ENCODE results near the gene MTRF1.

The MTRF1 gene

DNA sequence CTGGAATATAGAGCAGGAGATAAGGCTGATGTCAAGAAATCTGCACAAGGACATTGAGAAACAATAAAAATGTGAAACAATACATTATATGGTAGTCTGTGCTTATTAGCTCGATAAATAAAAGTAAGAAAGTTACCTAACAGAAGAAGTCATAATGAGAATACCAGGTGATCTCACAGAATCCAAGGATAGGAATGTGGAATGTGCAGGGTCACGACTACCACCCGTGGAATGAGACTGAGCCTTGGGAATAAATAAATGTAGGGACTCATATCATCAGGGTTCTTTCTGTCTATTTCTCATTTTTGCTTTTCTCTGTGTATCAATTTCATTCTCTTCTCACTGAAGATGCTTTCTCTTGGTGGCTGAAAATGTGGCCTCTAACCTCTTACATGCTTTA is 43.0 kb downstream of the MTRF1 start:
- H3K9me3 Mint-ChIP-seq = no peaks in the 10 kb centered on the region
- no peak overlapping the region for H3K27ac Mint-ChIP-seq
- no peaks in the 10 kb centered on the region for H3K4me1 Mint-ChIP-seq (ENCODE audit: low read depth)
- H3K36me3 Mint-ChIP-seq (ENCODE audit: low read depth) = peaks cover 59% of the 10 kb centered on the region
- no peak overlapping the region for H3K4me3 Mint-ChIP-seq
- no peaks in the 10 kb centered on the region for H3K27me3 Mint-ChIP-seq
- no peak for DNase-seq

DNA sequence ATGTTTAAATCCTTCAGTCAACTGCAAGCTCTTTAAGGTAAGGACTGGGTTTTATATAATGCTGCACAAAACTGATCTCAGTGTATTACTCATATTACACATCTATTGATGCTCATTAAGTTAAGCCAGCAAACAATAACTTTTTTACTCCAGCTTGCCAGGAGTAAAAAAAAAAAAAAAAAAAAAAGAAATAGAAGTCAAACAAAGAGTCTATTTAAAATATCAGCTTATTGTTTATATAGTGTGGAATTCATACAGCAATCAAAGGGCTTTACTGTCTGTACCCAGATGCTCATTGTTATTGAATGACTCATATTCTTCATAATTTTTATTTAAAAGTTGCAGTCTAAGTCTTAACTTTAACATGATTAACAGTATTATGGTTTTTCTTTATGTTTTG is 47.2 kb downstream of the MTRF1 start:
- Mint-ChIP-seq H3K27me3 (no peaks in the 10 kb centered on the region), H3K36me3 (ENCODE audit: low read depth) (peaks cover 46% of the 10 kb centered on the region), H3K9me3 (peaks cover 2% of the 10 kb centered on the region), H3K4me3 (no peak overlapping the region), H3K4me1 (ENCODE audit: low read depth) (no peaks in the 10 kb centered on the region), H3K27ac (no peak overlapping the region)
- no peak for DNase-seq

DNA sequence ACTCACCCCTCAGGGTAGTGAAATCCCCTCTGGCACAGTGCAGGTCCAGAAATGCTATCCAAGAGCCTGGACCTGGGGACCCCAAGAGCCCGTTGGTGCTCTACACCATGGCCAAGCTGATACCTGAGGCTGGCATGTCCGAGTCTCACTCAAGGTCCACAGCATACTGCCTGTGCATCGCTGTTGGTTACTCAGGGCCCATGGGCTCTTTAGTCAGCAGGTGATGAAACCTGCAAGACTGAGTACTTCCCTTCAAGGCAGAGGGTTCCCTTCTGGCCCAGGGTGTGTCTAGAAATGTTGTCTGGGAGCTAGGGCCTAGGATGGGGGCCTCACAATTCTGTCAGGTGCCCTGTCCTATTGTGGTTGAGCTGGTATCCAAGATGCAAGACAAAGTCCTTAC is 49.5 kb downstream of the MTRF1 start:
- Mint-ChIP-seq H3K9me3 (peaks cover 15% of the 10 kb centered on the region), H3K27ac (no peak overlapping the region)
- DNase-seq = no peak

DNA sequence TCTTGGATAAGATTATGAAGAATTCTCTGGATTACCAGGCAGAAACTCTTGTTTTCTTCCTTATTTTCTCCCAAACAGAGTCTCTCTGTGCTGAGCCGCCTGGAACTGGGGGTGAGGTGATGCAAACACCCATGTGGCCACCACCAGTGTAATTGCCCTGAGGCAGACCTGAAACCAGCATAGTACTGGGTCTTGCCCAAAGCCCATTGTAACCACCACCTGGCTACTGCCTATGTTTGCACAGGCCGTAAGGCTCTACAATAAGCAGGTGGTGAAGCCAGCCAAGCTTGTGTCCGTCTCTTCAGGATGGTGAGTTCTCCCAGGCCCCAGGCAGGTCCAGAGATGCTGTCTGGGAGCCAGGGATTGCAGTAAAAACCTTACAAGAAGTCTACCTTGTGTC is 50.1 kb downstream of the MTRF1 start:
- no peaks in the 10 kb centered on the region for H3K27me3 Mint-ChIP-seq
- H3K36me3 Mint-ChIP-seq (ENCODE audit: low read depth) = peaks cover 27% of the 10 kb centered on the region
- no peaks in the 10 kb centered on the region for H3K4me1 Mint-ChIP-seq (ENCODE audit: low read depth)
- H3K9me3 Mint-ChIP-seq = peaks cover 16% of the 10 kb centered on the region
- no peak overlapping the region for H3K27ac Mint-ChIP-seq
- no peak overlapping the region for H3K4me3 Mint-ChIP-seq
- DNase-seq = no peak

More for the DNA sequence above, 49.5 kb downstream of the MTRF1 start:
- Mint-ChIP-seq H3K4me1 (ENCODE audit: low read depth) (no peaks in the 10 kb centered on the region), H3K27me3 (no peaks in the 10 kb centered on the region), H3K4me3 (no peak overlapping the region), H3K36me3 (ENCODE audit: low read depth) (peaks cover 31% of the 10 kb centered on the region)

DNA sequence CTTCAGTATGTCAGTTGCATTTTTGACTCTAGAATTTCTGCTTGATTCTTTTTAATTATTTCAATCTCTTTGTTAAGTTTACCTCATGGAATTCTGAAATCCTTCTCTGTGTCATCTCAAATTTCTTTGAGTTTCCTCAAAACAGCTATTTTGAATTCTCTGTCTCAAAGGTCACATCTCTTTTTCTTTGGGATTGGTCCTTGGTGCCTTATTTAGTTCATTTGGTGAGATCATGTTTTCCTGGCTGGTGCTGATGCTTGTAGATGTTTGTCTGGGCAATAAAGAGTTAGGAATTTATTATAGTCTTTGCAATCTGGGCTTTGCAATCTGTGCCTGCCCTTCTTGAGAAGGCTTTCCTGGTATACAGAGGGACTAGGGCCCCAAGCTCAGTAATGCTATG is 50.5 kb downstream of the MTRF1 start:
- Mint-ChIP-seq H3K36me3 (ENCODE audit: low read depth) (peaks cover 25% of the 10 kb centered on the region), H3K27ac (no peak overlapping the region), H3K4me3 (no peak overlapping the region), H3K4me1 (ENCODE audit: low read depth) (no peaks in the 10 kb centered on the region), H3K27me3 (no peaks in the 10 kb centered on the region), H3K9me3 (peaks cover 19% of the 10 kb centered on the region)
- DNase-seq = no peak

DNA sequence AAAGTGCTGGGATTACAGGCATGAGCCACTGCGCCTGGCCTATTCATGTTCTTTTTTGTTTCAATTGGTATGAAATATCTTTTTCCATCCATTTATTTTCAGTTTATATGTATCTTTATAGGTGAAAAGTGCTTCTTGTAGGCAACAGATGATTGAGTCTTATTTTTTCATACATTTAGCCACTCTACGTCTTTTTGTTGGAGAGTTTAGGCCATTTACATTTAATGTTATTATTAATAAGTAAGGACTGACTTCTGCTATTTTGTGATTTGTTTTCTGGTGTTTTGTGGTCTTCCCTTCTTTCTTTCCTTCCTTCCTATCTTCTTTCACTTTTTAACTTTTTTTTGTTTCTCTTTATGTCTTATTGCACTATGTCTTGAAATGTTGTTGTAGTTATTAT is 52.3 kb downstream of the MTRF1 start:
- Mint-ChIP-seq H3K27me3 (no peaks in the 10 kb centered on the region), H3K4me1 (ENCODE audit: low read depth) (no peaks in the 10 kb centered on the region), H3K36me3 (ENCODE audit: low read depth) (peaks cover 19% of the 10 kb centered on the region), H3K27ac (no peak overlapping the region), H3K9me3 (peaks cover 22% of the 10 kb centered on the region), H3K4me3 (no peak overlapping the region)
- no peak for DNase-seq

DNA sequence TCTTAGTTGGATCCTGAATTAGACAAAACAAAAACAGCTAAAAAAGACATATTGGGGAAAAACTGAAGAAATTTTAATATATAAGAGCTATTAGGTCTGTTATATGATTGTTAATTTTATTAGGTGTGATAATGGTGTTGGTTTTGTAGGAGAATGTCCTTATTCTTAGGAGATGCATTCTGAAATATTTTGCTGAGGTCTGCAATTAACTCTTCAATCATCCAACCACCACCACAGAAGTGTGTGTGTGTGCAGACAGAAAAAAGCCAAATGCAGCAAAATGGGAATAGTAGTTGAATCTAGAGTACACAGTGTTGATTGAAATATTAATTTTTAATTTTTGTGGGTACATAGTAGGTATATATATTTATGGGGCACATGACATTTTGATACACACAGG is 56.9 kb downstream of the MTRF1 start:
- H3K27me3 Mint-ChIP-seq = no peaks in the 10 kb centered on the region
- DNase-seq = no peak
- peaks cover 2% of the 10 kb centered on the region for H3K36me3 Mint-ChIP-seq (ENCODE audit: low read depth)
- no peak overlapping the region for H3K4me3 Mint-ChIP-seq
- H3K4me1 Mint-ChIP-seq (ENCODE audit: low read depth) = no peaks in the 10 kb centered on the region
- H3K9me3 Mint-ChIP-seq = peaks cover 22% of the 10 kb centered on the region
- no peak overlapping the region for H3K27ac Mint-ChIP-seq

DNA sequence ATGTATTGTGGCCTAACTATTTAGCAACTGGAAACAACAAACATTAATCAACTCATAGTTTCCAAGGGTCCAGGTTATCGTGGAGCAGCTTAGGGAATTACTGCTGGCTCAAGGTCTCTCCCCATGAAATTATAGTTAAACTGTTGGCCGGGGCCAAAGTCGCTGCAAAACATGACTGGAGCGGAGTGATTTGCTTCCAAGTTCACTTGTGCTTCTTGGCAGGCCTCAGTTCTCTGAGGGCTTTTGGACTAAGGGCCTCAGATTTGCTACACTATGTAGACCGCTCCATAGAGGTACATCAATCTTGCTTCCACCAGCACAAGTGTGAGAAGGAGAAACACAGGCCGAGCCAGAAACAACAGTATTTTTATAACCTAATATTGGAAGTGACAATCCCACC is 59.6 kb downstream of the MTRF1 start:
- H3K36me3 Mint-ChIP-seq (ENCODE audit: low read depth) = no peaks in the 10 kb centered on the region
- H3K9me3 Mint-ChIP-seq = peaks cover 6% of the 10 kb centered on the region

DNA sequence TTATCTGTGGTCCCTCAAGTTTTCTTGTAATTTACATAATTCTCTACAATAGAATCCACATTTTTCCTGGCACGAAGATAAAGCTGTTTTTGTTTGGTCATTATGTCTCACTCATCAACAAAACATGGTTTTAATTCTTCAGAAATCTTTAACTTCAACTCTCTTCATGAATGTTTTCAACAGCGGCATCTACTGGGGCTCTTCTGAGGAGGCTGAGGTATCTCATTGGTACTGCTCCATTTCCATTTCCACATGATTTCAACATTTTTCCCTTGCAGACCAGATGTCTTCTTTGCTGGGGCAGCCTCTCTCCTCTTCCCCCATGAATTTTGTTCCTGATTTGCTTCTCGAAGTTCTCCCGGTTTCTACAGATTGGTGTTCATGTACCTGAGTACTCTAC is 63.2 kb downstream of the MTRF1 start:
- no peaks in the 10 kb centered on the region for H3K9me3 Mint-ChIP-seq
- H3K4me3 Mint-ChIP-seq = no peak overlapping the region
- H3K27me3 Mint-ChIP-seq = no peaks in the 10 kb centered on the region
- no peak for DNase-seq
- H3K4me1 Mint-ChIP-seq (ENCODE audit: low read depth) = peaks cover 10% of the 10 kb centered on the region
- no peak overlapping the region for H3K27ac Mint-ChIP-seq
- H3K36me3 Mint-ChIP-seq (ENCODE audit: low read depth) = no peaks in the 10 kb centered on the region

More for the DNA sequence above, 59.6 kb downstream of the MTRF1 start:
- H3K27me3 Mint-ChIP-seq = no peaks in the 10 kb centered on the region
- no peak for DNase-seq
- H3K27ac Mint-ChIP-seq = no peak overlapping the region
- H3K4me3 Mint-ChIP-seq = no peak overlapping the region
- H3K4me1 Mint-ChIP-seq (ENCODE audit: low read depth) = peaks cover 7% of the 10 kb centered on the region

DNA sequence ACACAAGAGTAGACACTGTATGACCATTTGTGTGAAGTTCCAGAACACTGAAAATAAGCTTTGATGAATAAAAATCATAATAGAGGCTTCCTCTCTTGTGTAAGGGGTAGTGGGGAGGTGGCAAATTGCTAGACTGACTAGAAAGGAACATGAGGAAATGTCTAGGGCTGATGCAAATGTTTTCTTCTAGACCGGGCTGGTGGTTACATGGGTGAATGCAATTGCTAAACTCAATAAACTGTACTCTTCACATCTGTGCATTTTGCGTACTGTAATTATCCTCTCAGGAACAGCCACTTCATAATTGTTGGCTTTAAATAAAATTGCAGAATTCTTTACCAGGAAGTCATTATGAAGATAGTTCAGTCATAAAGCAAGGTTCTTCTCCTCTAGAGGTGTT is 63.9 kb downstream of the MTRF1 start:
- Mint-ChIP-seq H3K27me3 (no peaks in the 10 kb centered on the region), H3K4me1 (ENCODE audit: low read depth) (peaks cover 13% of the 10 kb centered on the region), H3K27ac (no peak overlapping the region), H3K9me3 (no peaks in the 10 kb centered on the region), H3K36me3 (ENCODE audit: low read depth) (no peaks in the 10 kb centered on the region), H3K4me3 (no peak overlapping the region)
- DNase-seq = no peak

DNA sequence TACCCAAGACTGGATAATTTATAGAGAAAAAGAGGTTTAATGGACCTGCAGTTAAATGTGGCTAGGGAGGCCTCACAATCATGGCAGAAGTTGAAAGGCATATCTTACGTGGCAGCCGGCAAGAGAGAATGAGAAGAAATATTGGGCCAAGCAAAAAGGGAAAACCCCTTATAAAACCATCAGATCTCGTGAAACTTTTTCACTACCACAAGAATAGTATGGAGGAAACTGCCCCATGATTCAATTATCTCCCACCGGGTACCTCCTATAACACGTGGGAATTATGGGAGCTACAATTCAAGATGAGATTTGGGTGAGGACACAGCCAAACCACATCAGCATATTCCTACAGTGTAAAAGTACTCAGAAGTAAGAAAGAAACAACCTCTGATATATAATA is 64.3 kb downstream of the MTRF1 start:
- H3K27me3 Mint-ChIP-seq = no peaks in the 10 kb centered on the region
- no peak overlapping the region for H3K27ac Mint-ChIP-seq
- no peaks in the 10 kb centered on the region for H3K9me3 Mint-ChIP-seq
- H3K4me3 Mint-ChIP-seq = no peak overlapping the region
- H3K4me1 Mint-ChIP-seq (ENCODE audit: low read depth) = peaks cover 16% of the 10 kb centered on the region
- H3K36me3 Mint-ChIP-seq (ENCODE audit: low read depth) = peaks cover 2% of the 10 kb centered on the region
- no peak for DNase-seq

DNA sequence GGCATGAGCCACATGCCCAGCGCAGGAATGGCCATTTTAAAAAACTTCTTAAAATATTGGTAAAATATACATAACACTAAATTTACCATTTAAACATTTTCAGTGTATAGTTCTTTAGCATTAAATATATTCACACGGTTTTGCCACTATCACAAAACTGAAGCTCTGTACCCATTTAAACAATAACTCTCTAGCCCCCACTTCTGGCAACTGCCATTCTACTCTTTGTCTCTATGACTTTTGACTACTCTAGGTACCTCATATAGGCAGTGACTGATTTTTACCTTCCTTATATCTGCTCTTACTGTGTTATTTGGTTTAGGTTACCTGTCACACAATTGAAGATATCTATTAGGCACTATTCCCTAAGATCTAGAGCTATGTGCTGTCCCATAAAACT is 66.8 kb downstream of the MTRF1 start:
- peaks cover 40% of the 10 kb centered on the region for H3K4me1 Mint-ChIP-seq (ENCODE audit: low read depth)
- no peaks in the 10 kb centered on the region for H3K9me3 Mint-ChIP-seq
- no peak overlapping the region for H3K27ac Mint-ChIP-seq
- no peak for DNase-seq
- H3K27me3 Mint-ChIP-seq = no peaks in the 10 kb centered on the region
- H3K36me3 Mint-ChIP-seq (ENCODE audit: low read depth) = peaks cover 16% of the 10 kb centered on the region
- H3K4me3 Mint-ChIP-seq = no peak overlapping the region

DNA sequence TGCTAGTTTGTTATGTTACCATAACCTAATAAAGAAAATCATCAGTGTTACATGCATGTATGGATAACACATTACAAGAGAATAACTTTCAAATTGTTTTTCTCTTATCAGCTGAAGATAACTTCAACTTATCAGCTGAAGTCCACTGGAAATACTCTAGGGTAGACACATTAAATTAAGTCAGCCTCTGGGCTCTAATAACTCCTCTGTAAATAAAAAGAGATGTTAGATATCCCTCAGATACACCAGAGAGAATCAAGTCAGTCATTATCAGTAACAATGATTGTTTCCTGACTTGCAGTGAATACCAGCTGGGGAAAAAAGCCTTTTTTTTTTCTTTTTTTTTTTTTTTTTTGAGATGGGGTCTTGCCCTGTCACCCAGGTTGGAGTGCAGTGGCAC is 67.4 kb downstream of the MTRF1 start:
- Mint-ChIP-seq H3K36me3 (ENCODE audit: low read depth) (peaks cover 17% of the 10 kb centered on the region), H3K4me1 (ENCODE audit: low read depth) (peaks cover 41% of the 10 kb centered on the region), H3K4me3 (no peak overlapping the region), H3K27ac (no peak overlapping the region), H3K9me3 (no peaks in the 10 kb centered on the region), H3K27me3 (no peaks in the 10 kb centered on the region)
- no peak for DNase-seq

DNA sequence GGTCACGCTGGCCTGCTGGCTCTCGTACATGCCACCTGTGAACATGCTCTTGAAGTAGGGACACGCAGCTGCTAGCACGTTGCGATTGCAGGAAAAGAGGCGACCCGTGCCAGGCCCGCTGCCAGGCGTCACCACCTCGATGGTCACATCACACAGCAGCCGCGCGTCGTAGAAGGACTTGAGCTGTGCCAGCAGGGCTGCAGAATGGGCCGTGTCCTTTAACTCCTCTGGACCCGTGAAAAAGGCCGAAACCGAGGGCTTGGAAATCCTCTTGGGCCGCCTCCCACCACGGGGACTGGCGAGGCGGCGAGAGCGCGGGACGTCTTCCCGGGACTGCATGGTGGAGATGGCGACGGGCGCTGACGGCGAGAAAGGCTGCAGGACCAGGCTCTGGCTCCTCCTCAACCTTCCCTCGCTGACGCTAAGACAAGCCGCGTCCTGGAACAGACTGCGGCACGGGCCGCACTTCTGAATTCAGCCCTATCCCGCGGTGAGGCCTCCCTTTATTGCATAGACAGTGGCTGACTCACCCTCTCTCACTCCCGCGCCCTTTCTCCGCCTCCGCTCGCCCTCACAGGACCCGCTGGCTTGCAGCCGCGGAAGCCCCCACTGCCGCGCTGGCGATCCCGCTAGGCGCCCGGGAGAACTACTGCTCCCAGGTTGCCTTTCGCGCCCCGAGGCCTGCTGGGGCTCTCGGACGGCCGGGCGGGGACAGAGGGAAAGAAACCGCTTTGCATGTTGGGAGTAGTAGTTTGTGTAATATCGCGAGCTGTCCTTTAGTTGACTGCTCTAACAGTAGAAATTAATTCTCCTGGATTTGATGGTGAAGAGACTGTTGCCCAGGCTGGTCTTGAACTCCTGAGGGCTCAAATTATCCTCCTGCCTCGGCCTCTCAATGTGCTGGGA is 69.2 kb downstream of the MTRF1 start, which contains the start of gene KBTBD7:
Gene KBTBD7, minus strand, starts transcription at position 651 of the 906 bp plus-strand sequence. Its CDS starts 312 bp downstream, at position 339.
- H3K27ac Mint-ChIP-seq = peak within 1 kb of the TSS; percentile 95
- H3K9me3 Mint-ChIP-seq = no peaks in the 10 kb centered on the region
- H3K4me1 Mint-ChIP-seq (ENCODE audit: low read depth) = peaks cover 46% of the 10 kb centered on the region
- H3K4me3 Mint-ChIP-seq = peak within 1 kb of the TSS; percentile 84
- DNase-seq = peak; percentile 96
- H3K36me3 Mint-ChIP-seq (ENCODE audit: low read depth) = peaks cover 29% of the 10 kb centered on the region
- no peaks in the 10 kb centered on the region for H3K27me3 Mint-ChIP-seq

DNA sequence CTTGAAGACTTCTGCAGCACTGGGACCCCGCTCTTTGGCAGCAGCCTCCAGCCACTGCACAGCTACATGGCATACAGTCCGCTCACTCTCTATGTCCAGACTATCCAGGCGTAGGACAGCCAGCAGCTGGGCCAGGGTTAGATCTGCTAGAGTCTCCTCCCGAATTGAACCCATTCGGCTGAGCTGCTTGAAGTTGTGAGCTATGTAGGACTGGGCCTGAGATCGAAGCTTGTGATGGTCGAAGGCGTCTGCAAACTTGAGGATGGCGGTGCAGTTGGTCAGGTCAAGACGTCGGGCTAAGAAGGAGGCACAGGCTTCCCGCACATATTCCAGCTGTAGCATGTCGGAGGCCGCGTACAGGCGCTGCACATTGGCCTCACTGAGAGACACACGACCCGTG is 69.9 kb downstream of the MTRF1 start:
- Mint-ChIP-seq H3K27ac (peak overlapping the region; percentile 95), H3K36me3 (ENCODE audit: low read depth) (peaks cover 30% of the 10 kb centered on the region), H3K4me1 (ENCODE audit: low read depth) (peaks cover 40% of the 10 kb centered on the region), H3K9me3 (no peaks in the 10 kb centered on the region), H3K27me3 (no peaks in the 10 kb centered on the region), H3K4me3 (peak overlapping the region; percentile 84)
- peak; percentile 29 for DNase-seq
